Measurements from ENCODE around the gene MTOR.
A peak's percentile ranks its signal among the peaks of the same experiment; 100 is the strongest.
"Not testable (repeated sequence)": the region's sequence is repeated elsewhere in the genome, so short reads cannot be mapped to it uniquely, and the experiment has no call there.

The MTOR gene

DNA sequence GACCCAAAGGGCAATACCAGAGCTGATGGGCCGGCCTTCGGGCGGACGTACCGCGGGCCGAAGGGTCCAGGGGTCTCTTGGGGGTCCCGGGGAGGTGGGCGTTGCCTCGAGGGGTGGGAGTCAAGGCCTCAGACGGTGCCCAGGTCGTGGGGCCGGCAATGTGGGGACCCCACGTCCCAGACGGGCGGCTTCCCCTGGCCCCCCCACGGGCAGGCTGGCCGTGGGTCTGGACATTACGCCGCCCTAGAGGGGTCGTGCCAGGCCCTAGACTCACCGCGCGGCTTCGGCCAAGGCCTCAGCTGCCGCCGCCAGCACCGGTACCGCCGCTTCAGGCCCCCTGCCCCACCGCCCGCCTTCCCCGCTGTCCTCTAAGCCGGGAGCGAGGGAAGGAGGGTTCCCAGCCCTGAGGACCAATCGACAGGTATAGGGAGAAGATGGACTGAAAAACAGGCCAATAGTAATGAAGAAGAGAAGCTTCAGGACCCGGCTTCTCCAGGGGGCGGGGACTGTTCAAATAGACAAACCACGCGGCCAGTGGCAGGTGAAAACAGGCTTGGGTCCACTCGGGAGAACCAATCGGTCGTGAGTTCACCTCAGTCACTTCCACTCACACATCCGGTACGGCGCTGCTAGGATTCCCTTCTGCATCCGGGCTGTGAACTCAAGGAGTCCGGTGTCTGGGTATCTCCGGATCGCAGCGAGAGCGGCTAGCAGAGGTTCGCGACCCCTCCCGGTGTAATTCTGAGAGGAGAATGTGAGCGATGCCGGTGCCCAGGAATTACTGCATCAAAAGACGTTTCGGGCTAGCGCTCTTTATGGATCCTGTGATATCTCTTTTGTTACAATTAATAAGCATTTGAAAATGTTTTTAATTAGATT is at the start of gene MTOR:
Gene MTOR (minus strand): TSS at position 381 of the 879 bp plus-strand sequence. CDS start 3,142 bp downstream, outside the sequence.
- H3K4me3 ChIP-seq (ENCODE audit: control insufficient read depth, low read depth, low read length), result peak within 1 kb of the TSS; percentile 88
- peak; percentile 100 for DNase-seq (ENCODE audit: low read depth)
- TF ChIP-seq CTCF (conservative IDR thresholded peaks at IDR 0.05; ENCODE audit: control insufficient read depth, insufficient read depth, low read depth, low read length), result peak; percentile 18

DNA sequence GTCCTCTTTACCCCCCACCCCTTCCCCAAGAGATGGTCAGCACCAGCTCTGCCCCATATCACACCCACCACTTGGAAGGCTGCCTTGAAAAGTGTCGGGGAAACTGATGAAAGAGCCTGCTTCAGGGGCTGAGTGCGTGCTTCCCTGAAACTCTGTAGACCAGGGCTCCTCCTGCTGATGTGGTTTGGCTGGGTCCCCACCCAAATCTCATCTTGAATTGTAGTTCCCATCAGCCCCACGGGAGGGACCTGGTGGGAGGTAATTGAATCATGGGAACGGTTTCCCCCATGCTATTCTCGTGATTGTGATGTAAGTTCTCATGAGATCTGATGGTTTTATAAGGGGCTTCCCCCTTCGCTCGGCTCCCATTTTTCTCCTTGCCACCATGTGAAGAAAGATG is 47.0 kb upstream of the MTOR start:
- H3K4me3 ChIP-seq (ENCODE audit: control insufficient read depth, low read depth, low read length), result no peak overlapping the region
- DNase-seq (ENCODE audit: low read depth), result no peak
- no peak for TF ChIP-seq CTCF (conservative IDR thresholded peaks at IDR 0.05; ENCODE audit: control insufficient read depth, insufficient read depth, low read depth, low read length)

DNA sequence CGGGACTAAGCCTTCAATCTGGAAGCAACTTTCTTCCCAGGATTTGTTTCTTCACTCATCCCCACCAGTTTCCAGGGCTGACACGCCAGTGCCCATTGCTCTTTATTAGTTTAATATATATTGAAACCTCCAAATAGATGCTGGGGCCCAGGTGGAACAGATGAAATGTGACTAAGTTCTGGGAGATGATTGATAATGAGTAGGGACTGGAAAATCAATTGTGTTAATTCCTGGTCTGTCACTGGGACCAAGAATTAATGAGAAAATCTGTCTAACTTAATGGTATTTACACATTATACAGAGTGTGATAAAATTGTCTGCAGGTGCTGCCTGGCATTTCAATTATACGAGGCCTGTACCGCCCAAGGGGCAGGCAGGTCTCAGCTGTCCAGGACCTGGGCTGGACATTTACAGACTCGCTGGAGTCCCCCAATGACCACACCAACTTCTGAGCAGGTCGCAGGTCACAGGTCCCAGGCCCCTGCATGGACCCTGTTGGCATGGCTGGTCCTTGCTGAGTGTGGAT is 46.4 kb upstream of the MTOR start:
- no peak overlapping the region for H3K4me3 ChIP-seq (ENCODE audit: control insufficient read depth, low read depth, low read length)
- TF ChIP-seq CTCF (conservative IDR thresholded peaks at IDR 0.05; ENCODE audit: control insufficient read depth, insufficient read depth, low read depth, low read length), result no peak
- no peak for DNase-seq (ENCODE audit: low read depth)

DNA sequence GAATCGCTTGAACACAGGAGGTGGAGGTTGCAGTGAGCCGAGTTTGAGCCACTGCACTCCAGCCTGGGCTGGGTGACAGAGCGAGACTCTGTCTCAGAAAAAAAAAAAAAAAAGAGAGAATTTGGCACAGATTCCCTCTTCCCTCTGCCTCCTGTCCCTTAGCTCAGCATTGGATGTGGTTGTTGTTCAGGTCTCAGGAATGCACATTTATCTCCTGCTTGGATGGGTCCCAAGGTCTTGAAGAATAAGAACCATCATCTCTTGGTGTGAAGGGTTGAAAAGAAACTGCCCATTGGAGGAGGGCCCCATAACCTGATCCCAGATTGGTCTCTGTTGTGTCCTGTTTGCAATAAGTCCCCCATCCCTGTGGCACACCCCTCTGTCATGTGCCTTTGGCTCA is 45.5 kb upstream of the MTOR start:
- no peak for TF ChIP-seq CTCF (conservative IDR thresholded peaks at IDR 0.05; ENCODE audit: control insufficient read depth, insufficient read depth, low read depth, low read length)
- H3K4me3 ChIP-seq (ENCODE audit: control insufficient read depth, low read depth, low read length), result no peak overlapping the region
- DNase-seq (ENCODE audit: low read depth), result peak; percentile 77

GRCh38 chr1:11305516-11305915 is 43.2 kb upstream of the MTOR start:
- DNase-seq (ENCODE audit: low read depth), result not testable (repeated sequence)

DNA sequence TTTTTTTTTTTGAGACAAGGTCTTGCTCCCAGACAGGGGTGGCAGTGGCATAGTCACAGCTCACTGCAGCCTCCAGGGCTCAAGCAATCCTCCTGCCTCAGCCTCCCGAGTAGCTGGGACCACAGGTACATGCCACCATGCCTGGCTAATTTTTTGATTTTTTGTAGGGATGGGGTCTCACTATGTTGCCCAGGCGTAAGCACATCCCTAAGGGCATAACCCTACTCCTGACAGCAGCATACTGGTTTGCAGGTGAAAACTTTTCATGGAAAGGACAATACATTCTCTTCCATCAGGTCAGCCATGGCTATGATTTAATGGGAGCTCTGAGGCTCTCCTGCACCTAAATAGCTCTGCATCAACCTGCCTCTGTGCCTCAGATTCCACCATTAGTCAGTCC is 40.0 kb upstream of the MTOR start:
- no peak for DNase-seq (ENCODE audit: low read depth)
- H3K4me3 ChIP-seq (ENCODE audit: control insufficient read depth, low read depth, low read length), result no peak overlapping the region
- TF ChIP-seq CTCF (conservative IDR thresholded peaks at IDR 0.05; ENCODE audit: control insufficient read depth, insufficient read depth, low read depth, low read length), result no peak

More at GRCh38 chr1:11305516-11305915, 43.2 kb upstream of the MTOR start:
- H3K4me3 ChIP-seq (ENCODE audit: control insufficient read depth, low read depth, low read length), result not testable (repeated sequence)

DNA sequence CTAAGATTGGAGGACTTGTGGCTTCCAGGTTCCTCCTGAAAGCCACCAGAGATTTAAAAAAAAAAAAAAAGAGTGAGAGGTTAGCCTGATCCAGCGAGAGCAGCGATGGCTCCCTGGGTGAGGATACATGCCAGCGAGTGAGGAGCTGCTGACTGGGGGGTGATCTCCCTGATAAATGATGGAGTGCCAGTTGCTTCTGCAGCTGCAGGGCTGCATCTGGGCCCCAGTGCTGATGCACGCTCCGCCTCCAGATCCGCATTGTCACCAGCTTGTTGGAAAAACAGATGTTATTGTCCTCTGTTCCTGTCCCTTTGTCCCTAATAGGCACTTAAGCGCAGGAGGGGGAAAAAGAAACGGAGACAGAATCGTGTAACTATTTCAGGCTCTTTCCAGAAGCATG is 39.2 kb upstream of the MTOR start:
- no peak overlapping the region for H3K4me3 ChIP-seq (ENCODE audit: control insufficient read depth, low read depth, low read length)
- DNase-seq (ENCODE audit: low read depth), result no peak
- no peak for TF ChIP-seq CTCF (conservative IDR thresholded peaks at IDR 0.05; ENCODE audit: control insufficient read depth, insufficient read depth, low read depth, low read length)
